Transverse colon (tissue), 3 donors: ENCODE measurements around the gene ATOSB.

Source experiments
- CTCF ChIP-seq, 5 experiments: fragments of 200-600 bp in 3 of 5; fragments of 450-650 bp in 2 of 5; sonication (generic) in 3 of 5; IDR thresholded peaks; 1 replicate in 2 of 5; 2 replicates in 3 of 5; pipeline ENCODE4 v1.5.1; 2016 to 2017; ENCODE audit warnings: antibody characterized with exemption in 5 of 5, inconsistent platforms in 3 of 5, mild to moderate bottlenecking in 2 of 5, moderate library complexity in 1 of 5
- POLR2A ChIP-seq: fragments of 450-650 bp; IDR thresholded peaks from one replicate; pipeline ENCODE4 v1.6.1; 2016; ENCODE audit warnings: antibody characterized with exemption, mild to moderate bottlenecking, moderate library complexity

GRCh38 chr9:35059438-35059837 lies 56.2 kb downstream of the ATOSB start:
- TF ChIP-seq POLR2A (no peak), CTCF (IDR thresholded peaks at IDR 0.05) (no peak)
